Caco-2 (cell line): ENCODE measurements around the gene RAD51B. TPM values are rescaled to one million over a fixed set of nuclear protein-coding genes. Genes with fewer than 3 reads are reported as not detected.
"Not testable (repeated sequence)": the region's sequence is repeated elsewhere in the genome, so short reads cannot be mapped to it uniquely, and the experiment has no call there.

Source experiments
- BruUV-seq: library from RNA; stranded (reverse); fragments of 400-500 nt; replicated peaks from 2 replicates; lab custom pipeline; 2021; lab: Mats Ljungman, UMichigan
- CTCF ChIA-PET: fragments of 300-600 bp; sonication (Branson Sonifier 250); formaldehyde crosslinking; loops from one replicate; lab custom pipeline; 2022; ENCODE audit warnings: antibody characterized with exemption; lab: Charles Lee
- POLR2A ChIA-PET: fragments of 300-600 bp; sonication (Branson Sonifier 250); formaldehyde crosslinking; loops from one replicate; lab custom pipeline; 2022; ENCODE audit warnings: antibody characterized with exemption; lab: Charles Lee
- DNase-seq, 2 experiments: peaks; one replicate each; pipeline versions ENCODE4 v3.0.0 to v3.0.0-alpha.2; 2020 to 2022
- H3K27me3 ChIP-seq: replicated peaks from 2 replicates; pipeline ENCODE4 v1.6.0; 2011; ENCODE audit warnings: low read length; ENCODE audit not compliant: control insufficient read depth, insufficient read depth
- H3K36me3 ChIP-seq: 2 replicates; pipeline ENCODE4 v1.5.1; 2011; ENCODE audit warnings: low read length; ENCODE audit not compliant: control insufficient read depth, insufficient read depth
- H3K4me1 ChIP-seq: fragments of 250-450 bp; sonication (Bioruptor Pico); 2 replicates; pipeline ENCODE4 v1.5.1; 2020; ENCODE audit warnings: mild to moderate bottlenecking
- H3K4me3 ChIP-seq: 2 replicates; pipeline ENCODE4 v1.5.1; 2011; ENCODE audit warnings: low read depth, mild to moderate bottlenecking, control low read depth, low read length
- H3K9me3 ChIP-seq: fragments of 250-450 bp; sonication (Bioruptor Pico); 2 replicates; pipeline ENCODE4 v1.5.1; 2020; ENCODE audit warnings: mild to moderate bottlenecking, moderate library complexity
- H3K27ac Mint-ChIP-seq: one replicate; pipeline ENCODE4 v1.8.0; 2022; ENCODE audit warnings: mixed read lengths; ENCODE audit not compliant: unreplicated experiment
- H3K27me3 Mint-ChIP-seq: one replicate; pipeline ENCODE4 v1.8.0; 2022; ENCODE audit warnings: mixed read lengths; ENCODE audit not compliant: insufficient read depth, unreplicated experiment
- H3K36me3 Mint-ChIP-seq: one replicate; pipeline ENCODE4 v1.8.0; 2022; ENCODE audit warnings: mild to moderate bottlenecking, mixed read lengths; ENCODE audit not compliant: insufficient read depth, unreplicated experiment
- H3K4me1 Mint-ChIP-seq: one replicate; pipeline ENCODE4 v1.8.0; 2022; ENCODE audit warnings: low read depth, mixed read lengths; ENCODE audit not compliant: unreplicated experiment
- H3K4me3 Mint-ChIP-seq: one replicate; pipeline ENCODE4 v1.8.0; 2022; ENCODE audit warnings: mild to moderate bottlenecking, moderate library complexity, mixed read lengths; ENCODE audit not compliant: unreplicated experiment
- H3K9me3 Mint-ChIP-seq: one replicate; pipeline ENCODE4 v1.8.0; 2022; ENCODE audit warnings: mixed read lengths; ENCODE audit not compliant: unreplicated experiment
- intact Hi-C: fragments of 100-400 bp; cut with micrococcal nuclease; formaldehyde crosslinking; loops from one replicate; pipeline ENCODE4 v1.10.0; 2022; ENCODE audit not compliant: unreplicated experiment
- total RNA-seq: library from RNA; stranded (reverse); gene quantifications from 2 replicates; pipeline ENCODE4 v1.2.3, GENCODE V29; 2022
- TF ChIP-seq, protein P1 (sequence below), 2 experiments: fragments of 200-600 bp in 1 of 2; IDR thresholded peaks; 1 replicate in 1 of 2; 2 replicates in 1 of 2; pipeline versions ENCODE4 v1.5.1 to v1.8.0; 2011 to 2022; ENCODE audit warnings: antibody characterized with exemption in 1 of 2, control low read depth in 1 of 2, inconsistent platforms in 1 of 2, low read depth in 1 of 2, low read length in 1 of 2, mild to moderate bottlenecking in 1 of 2, moderate library complexity in 1 of 2; ENCODE audit not compliant: insufficient read depth in 1 of 2, severe bottlenecking in 1 of 2, unreplicated experiment in 1 of 2

The RAD51B gene
- total RNA-seq, 1 experiment from 2014 or later = 16.7 TPM

DNA sequence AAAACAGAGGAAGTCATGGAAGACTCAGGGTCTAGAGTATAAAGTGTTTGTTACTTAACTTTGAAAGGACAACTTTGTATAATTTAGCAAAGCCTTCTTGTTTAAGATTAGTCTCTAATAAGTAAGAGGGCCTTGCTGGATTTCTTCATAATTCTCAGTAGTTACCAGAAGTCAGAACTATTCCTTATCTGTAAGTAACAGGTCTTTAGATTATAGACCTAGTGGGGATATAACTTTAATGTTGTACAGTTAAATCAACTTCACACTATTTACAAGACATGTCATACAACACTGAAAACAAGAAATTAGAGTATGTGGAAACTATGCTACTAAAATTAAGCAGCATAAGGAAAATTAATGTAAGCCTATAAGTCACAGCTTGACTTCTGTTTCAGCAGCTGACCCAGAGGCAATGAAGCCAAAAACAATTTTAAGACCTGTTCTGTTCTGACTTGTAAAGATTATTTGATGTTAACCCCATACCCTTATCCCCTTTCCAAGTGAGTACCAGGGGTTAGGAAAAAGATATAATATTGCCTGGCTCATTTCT, 398.3 kb downstream of the RAD51B start:
- Histone ChIP-seq H3K27me3 (no peaks in the 10 kb centered on the region), H3K36me3 (no peaks in the 10 kb centered on the region), H3K9me3 (no peaks in the 10 kb centered on the region), H3K4me3 (no peak overlapping the region), H3K4me1 (no peaks in the 10 kb centered on the region)
- H3K36me3 Mint-ChIP-seq = no peaks in the 10 kb centered on the region
- intact Hi-C loops = no loop called here
- no TSS peak for BruUV-seq
- H3K27ac Mint-ChIP-seq = no peak overlapping the region
- ChIA-PET CTCF (no interaction called here), POLR2A (no interaction called here)
- no peak for DNase-seq
- TF ChIP-seq, protein P1, sequence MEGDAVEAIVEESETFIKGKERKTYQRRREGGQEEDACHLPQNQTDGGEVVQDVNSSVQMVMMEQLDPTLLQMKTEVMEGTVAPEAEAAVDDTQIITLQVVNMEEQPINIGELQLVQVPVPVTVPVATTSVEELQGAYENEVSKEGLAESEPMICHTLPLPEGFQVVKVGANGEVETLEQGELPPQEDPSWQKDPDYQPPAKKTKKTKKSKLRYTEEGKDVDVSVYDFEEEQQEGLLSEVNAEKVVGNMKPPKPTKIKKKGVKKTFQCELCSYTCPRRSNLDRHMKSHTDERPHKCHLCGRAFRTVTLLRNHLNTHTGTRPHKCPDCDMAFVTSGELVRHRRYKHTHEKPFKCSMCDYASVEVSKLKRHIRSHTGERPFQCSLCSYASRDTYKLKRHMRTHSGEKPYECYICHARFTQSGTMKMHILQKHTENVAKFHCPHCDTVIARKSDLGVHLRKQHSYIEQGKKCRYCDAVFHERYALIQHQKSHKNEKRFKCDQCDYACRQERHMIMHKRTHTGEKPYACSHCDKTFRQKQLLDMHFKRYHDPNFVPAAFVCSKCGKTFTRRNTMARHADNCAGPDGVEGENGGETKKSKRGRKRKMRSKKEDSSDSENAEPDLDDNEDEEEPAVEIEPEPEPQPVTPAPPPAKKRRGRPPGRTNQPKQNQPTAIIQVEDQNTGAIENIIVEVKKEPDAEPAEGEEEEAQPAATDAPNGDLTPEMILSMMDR (IDR thresholded peaks at IDR 0.05; ENCODE audit: insufficient read depth in 1 of 2, low read depth in 1 of 2, low read length in 1 of 2, severe bottlenecking in 1 of 2, unreplicated experiment in 1 of 2) = no peak
- no peak overlapping the region for H3K4me3 Mint-ChIP-seq
- no peaks in the 10 kb centered on the region for H3K27me3 Mint-ChIP-seq
- H3K9me3 Mint-ChIP-seq = no peaks in the 10 kb centered on the region
- H3K4me1 Mint-ChIP-seq = peaks cover 8% of the 10 kb centered on the region

DNA sequence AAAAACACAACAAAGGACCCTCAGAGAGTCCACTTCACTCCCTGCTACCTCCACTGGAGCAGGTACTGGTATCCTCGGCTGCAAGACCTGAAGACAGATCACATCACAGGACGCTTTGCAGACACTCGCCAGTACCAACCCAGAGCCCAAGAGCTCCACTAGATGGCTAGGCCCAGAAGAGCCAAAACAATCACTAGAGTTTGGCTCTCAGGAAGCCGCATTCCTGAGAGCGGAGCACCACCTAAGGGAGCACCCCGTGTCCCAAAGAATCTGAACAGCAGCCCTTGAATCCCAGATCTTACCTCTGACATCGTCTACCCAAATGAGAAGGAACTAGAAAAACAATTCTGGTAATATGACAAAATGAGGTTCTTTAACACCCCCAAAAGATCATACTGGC, 399.8 kb downstream of the RAD51B start:
- H3K36me3 Mint-ChIP-seq = no peaks in the 10 kb centered on the region
- BruUV-seq = no TSS peak
- no peak overlapping the region for H3K4me3 Mint-ChIP-seq
- H3K27ac Mint-ChIP-seq = no peak overlapping the region
- Histone ChIP-seq H3K27me3 (no peaks in the 10 kb centered on the region), H3K4me3 (no peak overlapping the region), H3K9me3 (no peaks in the 10 kb centered on the region), H3K36me3 (no peaks in the 10 kb centered on the region), H3K4me1 (no peaks in the 10 kb centered on the region)
- ChIA-PET CTCF (interaction anchor here (0.5 kb wide), 1 partner anchor 107 kb away, joined by 4 read pairs; no protein-coding TSS in a partner anchor), POLR2A (no interaction called here)
- H3K27me3 Mint-ChIP-seq = no peaks in the 10 kb centered on the region
- TF ChIP-seq, protein P1 (IDR thresholded peaks at IDR 0.05; ENCODE audit: insufficient read depth in 1 of 2, low read depth in 1 of 2, low read length in 1 of 2, severe bottlenecking in 1 of 2, unreplicated experiment in 1 of 2) = no peak
- peaks cover 8% of the 10 kb centered on the region for H3K4me1 Mint-ChIP-seq
- intact Hi-C loops = no loop called here
- peak in 1 of 2 experiments; percentile 6 for DNase-seq
- no peaks in the 10 kb centered on the region for H3K9me3 Mint-ChIP-seq

GRCh38 chr14:68221046-68221445, 401.5 kb downstream of the RAD51B start:
- H3K4me3 ChIP-seq, H3K4me1 ChIP-seq, intact Hi-C loops, POLR2A ChIA-PET, H3K27me3 ChIP-seq, DNase-seq, BruUV-seq, H3K36me3 Mint-ChIP-seq, H3K27me3 Mint-ChIP-seq, H3K36me3 ChIP-seq, H3K9me3 Mint-ChIP-seq, H3K4me3 Mint-ChIP-seq, H3K27ac Mint-ChIP-seq, H3K9me3 ChIP-seq, CTCF ChIA-PET: not testable (repeated sequence)
- H3K4me1 Mint-ChIP-seq = peaks cover 15% of the 10 kb centered on the region
